HuH-7.5 (cell line): ENCODE measurements around the gene LMF2.
A peak's percentile ranks its signal among the peaks of the same experiment; 100 is the strongest.
"Not testable (repeated sequence)": the region's sequence is repeated elsewhere in the genome, so short reads cannot be mapped to it uniquely, and the experiment has no call there.

Experiments
- DNase-seq: peaks from one replicate; pipeline ENCODE4 v3.0.0; 2011; ENCODE audit warnings: low spot score

Gene LMF2

DNA sequence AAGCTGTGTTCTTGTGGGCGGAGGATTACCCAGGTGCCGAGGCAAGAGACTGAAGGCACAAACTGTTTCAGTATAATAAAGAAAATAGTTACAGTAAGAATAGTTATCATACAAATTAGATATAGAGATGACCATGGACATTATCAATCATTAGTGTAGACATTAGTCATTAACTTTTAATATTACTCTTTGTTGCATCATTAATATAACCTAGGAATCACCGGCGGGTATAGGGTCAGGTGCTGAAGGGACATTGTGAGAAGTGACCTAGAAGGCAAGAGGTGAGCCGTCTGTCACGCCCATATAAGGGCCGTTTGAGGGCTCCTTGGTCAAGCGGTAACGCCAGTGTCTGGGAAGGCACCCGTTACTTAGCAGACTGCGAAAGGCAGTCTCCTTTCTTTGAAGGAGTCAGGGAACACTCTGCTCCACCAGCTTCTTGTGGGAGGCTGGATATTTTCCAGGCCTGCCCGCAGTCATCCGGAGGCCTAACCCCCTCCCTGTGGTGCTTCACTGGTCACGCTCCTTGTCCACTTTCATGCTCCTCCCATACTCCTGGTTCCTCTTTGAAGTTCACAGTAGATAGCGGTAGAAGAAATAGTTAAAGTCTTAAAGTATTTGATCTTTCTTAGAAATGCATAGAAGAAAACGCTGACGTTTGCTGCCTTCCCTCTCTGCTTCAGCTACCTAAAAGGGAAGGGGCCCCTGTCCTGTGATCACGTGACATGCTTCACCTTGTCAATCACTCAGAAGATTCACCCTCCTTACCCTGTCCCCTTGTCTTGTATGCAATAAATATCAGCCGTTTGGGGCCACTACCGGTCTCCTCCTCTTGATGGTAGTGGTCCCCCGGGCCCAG lies 26.6 kb upstream of the LMF2 start:
- DNase-seq, result not testable (repeated sequence)

GRCh38 chr22:50532824-50533796 lies 25.6 kb upstream of the LMF2 start:
- DNase-seq, result no peak

DNA sequence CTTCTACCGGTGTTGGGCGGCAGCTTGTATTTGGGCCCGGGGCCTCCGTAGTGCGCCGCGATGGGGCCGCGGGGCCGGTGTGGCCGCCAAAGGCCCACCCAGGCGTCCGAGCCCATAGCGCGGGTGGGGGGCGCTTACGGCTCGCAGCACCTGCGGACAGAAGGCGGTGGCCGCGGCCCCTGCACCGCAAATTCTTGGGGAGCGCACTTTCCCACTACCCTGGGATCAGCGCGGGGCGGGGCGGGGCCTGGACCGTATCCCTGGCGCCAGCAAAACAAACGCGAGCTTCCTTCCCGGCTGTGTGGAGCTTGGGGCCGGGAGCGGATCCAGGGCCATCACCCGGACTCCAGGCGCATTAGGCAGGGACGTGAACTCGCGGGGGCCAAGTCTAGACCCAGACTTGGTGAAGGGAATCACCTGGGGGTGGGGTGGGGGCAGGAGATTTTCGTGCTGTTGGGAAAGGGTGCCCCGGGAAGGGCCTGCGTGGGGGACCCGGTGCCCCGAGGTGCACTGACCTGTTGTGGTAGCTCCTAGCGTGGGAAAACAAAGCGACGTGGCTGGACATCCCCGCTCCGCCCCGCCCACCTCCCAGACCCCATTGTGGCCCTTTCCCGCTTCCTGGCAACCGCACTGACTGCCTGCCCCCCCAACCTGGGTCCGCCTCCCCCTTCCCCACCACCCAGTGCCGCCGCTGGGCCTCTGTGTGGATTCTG lies 24.6 kb upstream of the LMF2 start:
- peak; percentile 94 for DNase-seq

DNA sequence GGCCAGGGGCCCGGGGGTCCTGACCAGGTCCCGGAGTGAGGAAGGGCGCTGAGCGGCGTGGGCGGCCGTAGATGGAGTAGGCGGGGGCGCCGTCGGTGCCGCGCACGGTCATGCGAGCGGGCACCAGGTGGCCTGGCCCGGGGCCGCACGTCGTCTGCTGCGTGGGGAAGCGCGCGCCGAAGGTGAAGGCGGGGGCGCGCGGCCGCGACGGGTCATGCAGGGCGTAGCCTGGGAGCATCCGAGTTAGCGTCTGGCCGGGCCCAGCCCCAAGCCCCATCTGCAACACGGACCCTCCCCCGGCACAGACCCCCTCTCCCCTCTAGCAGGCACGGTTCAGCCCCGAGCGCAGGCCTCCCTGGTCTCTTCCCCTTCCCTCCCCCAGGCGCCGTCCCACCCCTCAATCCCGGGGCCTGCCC lies 24.1 kb upstream of the LMF2 start:
- DNase-seq, result no peak

GRCh38 chr22:50530877-50531545 lies 23.5 kb upstream of the LMF2 start:
- DNase-seq, result no peak

GRCh38 chr22:50530580-50530876 lies 23.0 kb upstream of the LMF2 start:
- no peak for DNase-seq

DNA sequence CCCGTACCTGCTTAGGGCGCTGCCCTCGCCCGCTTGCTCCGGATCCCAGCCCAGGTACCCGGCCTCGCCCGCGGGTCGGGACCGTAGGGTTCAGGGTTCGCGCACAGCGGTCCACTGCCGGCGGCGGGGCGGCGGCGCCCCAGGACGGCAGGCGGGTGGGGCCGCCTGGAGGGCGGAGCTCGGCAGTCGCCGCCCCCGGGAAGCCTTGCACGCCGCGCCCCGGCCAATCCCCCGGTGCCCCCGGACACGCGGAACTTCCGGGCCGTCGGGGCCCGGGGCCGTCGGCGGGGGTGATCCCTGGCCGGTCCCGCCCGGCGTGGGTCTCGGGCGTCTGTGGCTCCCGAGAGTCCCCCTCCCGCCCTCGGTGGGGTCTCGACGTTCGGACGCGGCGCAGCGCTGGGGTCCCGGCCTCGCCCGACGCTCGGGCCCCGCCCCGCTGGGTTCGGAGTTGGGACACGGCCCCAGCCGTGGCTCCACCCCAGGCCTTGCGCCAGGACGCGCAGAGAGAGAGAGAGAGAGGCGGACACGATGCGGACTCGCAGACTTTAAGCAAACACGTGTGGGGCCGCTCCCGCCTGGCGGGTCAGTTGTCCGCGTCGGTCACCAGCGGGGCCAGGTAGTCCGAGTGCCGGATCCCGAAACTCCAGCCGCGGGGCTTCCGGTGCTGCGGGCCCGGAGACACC lies 22.5 kb upstream of the LMF2 start, which contains the start of gene TYMP:
Gene TYMP (minus strand): TSS at position 116 of the 683 bp plus-strand sequence. CDS start 303 bp downstream, outside the sequence.
- no peak for DNase-seq

DNA sequence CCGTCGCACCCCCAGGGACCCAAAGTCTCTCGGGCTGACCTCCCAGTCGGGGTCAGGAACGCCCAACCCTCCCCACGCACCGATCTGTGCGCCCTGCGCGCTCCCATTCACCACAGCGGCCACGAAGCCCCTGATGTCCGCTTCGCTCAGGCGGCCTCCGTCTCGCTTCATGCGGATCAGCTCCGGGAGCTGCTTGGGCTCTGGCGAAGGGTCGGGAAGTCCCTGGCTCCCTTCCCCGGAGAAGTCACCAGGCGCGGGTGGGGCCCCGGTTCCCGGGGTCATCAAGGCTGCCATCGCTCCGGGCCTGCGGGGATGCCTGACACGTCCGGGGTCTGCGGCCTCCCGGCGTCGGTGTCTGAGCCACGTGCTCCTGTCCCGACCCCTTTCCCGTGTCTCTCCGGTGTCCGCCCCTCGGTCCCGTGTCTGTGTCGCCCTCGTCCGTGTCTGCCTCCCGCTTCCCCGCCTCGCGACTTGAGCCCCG lies 22.0 kb upstream of the LMF2 start:
- DNase-seq, result no peak

GRCh38 chr22:50528682-50529415 lies 21.3 kb upstream of the LMF2 start:
- no peak for DNase-seq

DNA sequence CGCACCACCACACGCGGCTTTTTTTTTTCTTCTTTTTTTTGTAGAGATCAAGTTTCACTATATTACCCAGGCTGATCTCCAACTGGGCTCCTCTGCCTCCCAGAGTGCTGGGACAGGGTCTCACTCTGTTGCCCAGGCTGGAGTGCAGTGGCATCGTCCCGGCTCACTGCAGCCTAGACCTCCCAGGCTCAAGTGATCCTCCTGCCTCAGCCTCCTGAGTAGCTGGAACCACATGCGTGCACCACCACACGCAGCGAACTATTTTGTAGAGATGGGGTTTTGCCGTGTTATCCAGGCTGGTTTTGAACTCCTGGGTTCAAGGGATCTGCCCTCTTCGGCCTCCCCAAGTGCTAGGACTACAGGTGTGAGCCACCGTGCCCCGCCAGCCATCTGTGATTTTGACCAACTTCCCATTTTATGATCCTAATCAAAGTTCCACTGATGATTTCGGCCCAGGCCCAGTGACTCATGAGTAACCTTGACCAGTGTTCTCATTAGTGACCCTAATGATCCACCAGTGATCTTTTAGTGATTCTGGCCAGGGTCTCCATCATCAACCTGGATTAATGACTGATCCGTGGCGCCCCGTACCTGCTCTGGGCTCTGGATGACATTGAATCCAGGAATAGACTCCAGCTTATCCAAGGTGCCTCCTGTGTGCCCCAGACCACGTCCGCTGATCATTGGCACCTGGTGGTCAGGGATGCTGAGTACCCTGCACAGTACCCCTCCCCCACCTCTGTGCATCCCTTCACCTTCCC lies 20.6 kb upstream of the LMF2 start:
- DNase-seq, result no peak

DNA sequence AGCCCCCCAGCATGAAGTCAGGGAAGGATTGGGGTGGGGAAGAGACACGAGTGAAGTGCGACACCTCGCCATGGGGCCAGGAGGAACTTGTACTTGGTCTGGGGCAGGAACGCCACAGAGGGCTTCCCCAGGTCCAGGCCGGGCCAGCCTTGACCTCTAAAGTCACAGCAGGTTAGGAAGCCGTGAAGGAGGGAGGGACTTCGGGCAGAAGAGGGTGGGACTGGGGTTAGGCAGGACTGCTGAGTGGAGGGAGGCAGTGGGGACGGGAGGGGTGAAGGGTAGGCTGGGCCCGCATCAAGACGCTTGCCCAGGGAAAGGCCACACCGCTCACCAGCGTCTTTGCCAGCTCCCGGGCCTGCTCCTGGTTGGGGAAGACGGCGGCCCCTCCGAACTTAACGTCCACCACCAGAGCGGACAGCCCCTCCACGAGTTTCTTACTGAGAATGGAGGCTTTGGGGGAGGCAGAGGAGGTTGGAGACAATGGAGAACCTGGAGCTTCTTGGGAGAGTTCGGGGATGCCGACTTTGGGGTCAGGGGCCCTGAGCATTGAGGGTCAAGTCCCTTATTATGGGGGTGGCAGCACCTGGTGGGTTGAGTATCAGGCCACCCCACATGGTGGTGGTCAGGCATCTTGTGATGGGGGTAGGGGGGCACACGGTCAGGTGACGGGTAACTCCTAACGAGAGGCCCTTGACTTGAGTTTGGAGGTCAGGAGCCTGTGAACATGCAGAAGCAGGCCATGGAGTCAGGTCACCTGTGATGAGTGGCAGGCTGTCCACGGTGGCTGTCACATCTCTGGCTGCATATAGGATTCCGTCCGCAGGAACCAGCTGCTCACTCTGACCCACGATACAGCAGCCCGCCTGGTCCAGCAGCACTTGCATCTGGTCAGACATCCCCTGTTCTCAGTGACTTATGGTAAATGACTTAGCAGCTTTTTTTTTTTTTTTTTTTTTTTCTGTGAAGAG lies 19.6 kb upstream of the LMF2 start:
- peak; percentile 96 for DNase-seq

DNA sequence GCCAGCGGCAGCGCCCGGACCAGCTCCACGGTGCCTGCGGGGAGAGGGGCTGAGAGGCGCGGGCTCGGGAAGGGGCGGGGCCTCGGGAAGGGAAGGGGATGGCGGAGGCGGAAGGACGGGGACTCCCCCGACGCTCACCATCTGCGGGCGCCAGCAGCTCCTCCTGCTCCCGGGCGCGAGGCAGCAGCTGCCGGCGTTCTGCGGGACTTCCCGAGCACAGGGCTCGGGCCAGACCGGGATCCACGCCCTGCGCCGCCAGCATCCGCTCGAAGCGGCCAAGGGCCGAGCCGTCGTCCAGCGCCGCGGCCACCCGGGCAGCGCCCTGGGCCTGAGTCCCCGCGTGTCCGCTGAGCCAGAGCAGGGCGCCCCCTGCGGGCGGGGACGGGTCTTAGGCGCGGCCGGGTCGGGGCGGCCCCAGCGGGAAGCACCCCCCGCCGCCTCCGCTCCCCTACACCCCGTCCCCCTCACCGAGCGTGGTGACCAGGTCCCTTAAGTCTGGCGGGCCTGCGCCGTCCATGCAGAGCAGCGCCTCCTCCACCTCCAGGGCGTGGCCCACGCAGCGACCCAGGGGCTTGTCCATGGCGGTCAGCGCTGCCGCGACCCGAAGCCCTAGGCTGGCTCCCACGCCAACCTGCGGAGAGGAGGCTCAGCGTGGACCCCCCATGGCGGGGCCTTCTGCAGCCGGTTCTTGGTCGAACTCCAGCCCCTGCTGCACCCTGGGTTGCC lies 18.8 kb upstream of the LMF2 start:
- DNase-seq, result peak; percentile 92

GRCh38 chr22:50525858-50526107 lies 18.3 kb upstream of the LMF2 start:
- no peak for DNase-seq

- DNase-seq, result peak; percentile 100
Observed at GRCh38 chr22:50525104-50525857, 17.8 kb upstream of the LMF2 start, which contains the start of gene SCO2. TSS of gene SCO2 (minus strand) at chr22:50525598. CDS start at chr22:50524411, 1,187 bp downstream.

DNA sequence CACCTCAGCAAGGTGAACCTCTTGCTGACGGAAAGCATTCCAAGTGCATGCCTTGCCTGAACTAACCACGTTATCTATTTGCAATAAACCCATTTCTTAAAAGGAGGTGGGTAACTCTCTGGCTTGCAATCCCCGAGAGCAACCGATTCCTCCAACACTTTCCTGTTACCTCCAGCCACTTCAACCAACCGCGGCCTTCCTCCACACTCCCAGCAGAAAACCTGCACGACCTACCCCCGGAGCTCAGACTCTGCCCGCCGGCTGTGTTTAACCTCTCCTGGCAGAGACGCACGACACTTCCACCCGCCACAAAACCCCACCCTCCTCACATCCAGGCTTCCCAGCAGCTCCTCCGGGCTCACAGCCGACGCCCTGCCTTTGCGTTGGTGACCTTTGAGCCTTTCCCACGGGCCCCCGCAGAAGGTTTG lies 17.2 kb upstream of the LMF2 start:
- DNase-seq, result peak; percentile 88

- DNase-seq, result no peak
Observed at GRCh38 chr22:50523806-50524675, 16.5 kb upstream of the LMF2 start.
